Nephron progenitor cell (in vitro differentiated cells): ENCODE measurements around the gene SND1.

ENCODE experiments used
- DNase-seq: peaks from one replicate; pipeline ENCODE4 v3.0.0; 2021
- H3K27ac Mint-ChIP-seq: 2 replicates; pipeline ENCODE4 v1.8.0; 2021; ENCODE audit warnings: mild to moderate bottlenecking, moderate library complexity, mixed read lengths
- H3K27me3 Mint-ChIP-seq: 2 replicates; pipeline ENCODE4 v1.8.0; 2021; ENCODE audit warnings: mild to moderate bottlenecking, low read depth, mixed read lengths; ENCODE audit not compliant: poor library complexity
- H3K36me3 Mint-ChIP-seq: 2 replicates; pipeline ENCODE4 v1.8.0; 2021; ENCODE audit warnings: low read depth, mixed read lengths
- H3K4me1 Mint-ChIP-seq: 2 replicates; pipeline ENCODE4 v1.8.0; 2021; ENCODE audit warnings: mixed read lengths
- H3K4me3 Mint-ChIP-seq: 2 replicates; pipeline ENCODE4 v1.8.0; 2021; ENCODE audit warnings: mild to moderate bottlenecking, moderate library complexity, mixed read lengths
- H3K9me3 Mint-ChIP-seq: 2 replicates; pipeline ENCODE4 v1.8.0; 2021; ENCODE audit warnings: mild to moderate bottlenecking, moderate library complexity, mixed read lengths
- TF ChIP-seq, protein P1 (sequence below): fragments of 200-600 bp; sonication (generic); IDR thresholded peaks from 2 replicates; pipeline ENCODE4 v1.5.0; 2021; ENCODE audit warnings: antibody characterized with exemption

SND1 gene

DNA sequence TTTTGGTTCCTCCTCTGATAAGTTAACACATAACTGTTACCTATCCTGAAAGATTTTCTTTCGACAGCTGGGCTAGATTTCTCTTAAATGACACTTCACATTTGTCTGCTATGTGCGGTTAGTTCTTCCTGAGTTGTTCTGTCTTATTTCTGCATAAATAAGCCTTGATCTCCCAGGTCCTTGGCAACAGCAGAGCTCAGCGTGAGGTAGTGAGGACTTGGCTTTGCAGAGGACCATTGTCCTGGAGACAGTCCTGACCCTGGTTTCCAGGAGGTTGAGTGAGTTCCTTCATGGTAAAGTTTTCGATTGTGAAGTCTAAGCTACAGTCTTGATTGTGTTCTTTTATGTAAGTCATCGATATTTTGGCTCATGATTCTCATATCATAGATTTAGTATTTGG, 23.7 kb downstream of the SND1 start:
- TF ChIP-seq, protein P1, sequence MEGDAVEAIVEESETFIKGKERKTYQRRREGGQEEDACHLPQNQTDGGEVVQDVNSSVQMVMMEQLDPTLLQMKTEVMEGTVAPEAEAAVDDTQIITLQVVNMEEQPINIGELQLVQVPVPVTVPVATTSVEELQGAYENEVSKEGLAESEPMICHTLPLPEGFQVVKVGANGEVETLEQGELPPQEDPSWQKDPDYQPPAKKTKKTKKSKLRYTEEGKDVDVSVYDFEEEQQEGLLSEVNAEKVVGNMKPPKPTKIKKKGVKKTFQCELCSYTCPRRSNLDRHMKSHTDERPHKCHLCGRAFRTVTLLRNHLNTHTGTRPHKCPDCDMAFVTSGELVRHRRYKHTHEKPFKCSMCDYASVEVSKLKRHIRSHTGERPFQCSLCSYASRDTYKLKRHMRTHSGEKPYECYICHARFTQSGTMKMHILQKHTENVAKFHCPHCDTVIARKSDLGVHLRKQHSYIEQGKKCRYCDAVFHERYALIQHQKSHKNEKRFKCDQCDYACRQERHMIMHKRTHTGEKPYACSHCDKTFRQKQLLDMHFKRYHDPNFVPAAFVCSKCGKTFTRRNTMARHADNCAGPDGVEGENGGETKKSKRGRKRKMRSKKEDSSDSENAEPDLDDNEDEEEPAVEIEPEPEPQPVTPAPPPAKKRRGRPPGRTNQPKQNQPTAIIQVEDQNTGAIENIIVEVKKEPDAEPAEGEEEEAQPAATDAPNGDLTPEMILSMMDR: no peak
- H3K4me1 Mint-ChIP-seq: peaks cover 6% of the 10 kb centered on the region
- H3K36me3 Mint-ChIP-seq: peaks cover 76% of the 10 kb centered on the region
- H3K27me3 Mint-ChIP-seq: no peaks in the 10 kb centered on the region
- H3K4me3 Mint-ChIP-seq: no peak overlapping the region
- peaks cover 19% of the 10 kb centered on the region for H3K9me3 Mint-ChIP-seq
- H3K27ac Mint-ChIP-seq: peak overlapping the region; percentile 24
- no peak for DNase-seq

GRCh38 chr7:127677433-127678230, 25.6 kb downstream of the SND1 start:
- H3K27ac Mint-ChIP-seq: no peak overlapping the region
- peaks cover 29% of the 10 kb centered on the region for H3K9me3 Mint-ChIP-seq
- TF ChIP-seq, protein P1: no peak
- DNase-seq: no peak
- H3K4me1 Mint-ChIP-seq: peaks cover 12% of the 10 kb centered on the region
- peaks cover 74% of the 10 kb centered on the region for H3K36me3 Mint-ChIP-seq
- no peaks in the 10 kb centered on the region for H3K27me3 Mint-ChIP-seq
- H3K4me3 Mint-ChIP-seq: no peak overlapping the region

DNA sequence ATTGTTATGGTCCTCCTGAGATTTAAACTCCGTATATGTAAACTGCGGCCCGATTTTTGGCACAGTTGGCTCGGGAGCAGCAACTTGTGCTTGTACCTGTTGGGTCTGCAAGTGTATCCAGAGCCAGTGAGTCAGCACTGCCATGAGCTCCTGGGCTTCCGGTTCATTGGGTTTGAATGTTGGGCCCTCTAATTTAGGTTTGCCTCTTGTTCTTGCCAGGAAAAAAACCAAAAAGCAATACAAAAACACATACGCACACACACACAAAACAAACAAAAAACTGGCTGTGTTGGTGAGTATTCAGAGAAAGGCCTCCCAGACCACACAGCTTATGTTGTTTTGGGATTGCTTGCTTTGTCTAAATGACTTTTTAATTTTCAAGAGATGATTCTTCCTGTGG, 26.3 kb downstream of the SND1 start:
- Mint-ChIP-seq H3K27me3 (no peaks in the 10 kb centered on the region), H3K4me3 (no peak overlapping the region), H3K4me1 (peaks cover 17% of the 10 kb centered on the region), H3K27ac (no peak overlapping the region), H3K9me3 (peaks cover 29% of the 10 kb centered on the region), H3K36me3 (peaks cover 72% of the 10 kb centered on the region)
- DNase-seq: no peak
- TF ChIP-seq, protein P1: no peak

DNA sequence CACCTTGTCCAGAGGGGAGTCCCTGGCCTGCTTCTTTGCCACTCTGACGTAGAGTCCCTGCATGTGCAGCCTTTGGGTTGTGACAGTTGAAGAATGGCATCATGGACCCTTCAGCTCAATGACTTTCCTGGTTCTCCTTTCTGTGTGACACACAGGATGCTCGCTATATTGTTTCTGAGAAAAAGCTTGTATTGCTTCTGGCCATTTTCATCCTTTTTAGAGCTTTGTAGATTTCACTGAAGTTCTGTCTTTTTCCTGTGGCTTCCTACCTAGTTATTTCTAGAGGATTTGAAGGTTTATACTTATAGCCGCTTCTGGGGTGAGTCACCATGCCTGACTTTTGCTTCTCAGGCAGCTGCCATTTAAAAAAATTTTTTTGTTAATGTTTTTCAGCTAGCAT, 27.0 kb downstream of the SND1 start:
- H3K27me3 Mint-ChIP-seq: no peaks in the 10 kb centered on the region
- no peak overlapping the region for H3K27ac Mint-ChIP-seq
- no peak for DNase-seq
- peaks cover 29% of the 10 kb centered on the region for H3K9me3 Mint-ChIP-seq
- TF ChIP-seq, protein P1: no peak
- H3K4me3 Mint-ChIP-seq: no peak overlapping the region
- H3K4me1 Mint-ChIP-seq: peaks cover 20% of the 10 kb centered on the region
- peaks cover 72% of the 10 kb centered on the region for H3K36me3 Mint-ChIP-seq

DNA sequence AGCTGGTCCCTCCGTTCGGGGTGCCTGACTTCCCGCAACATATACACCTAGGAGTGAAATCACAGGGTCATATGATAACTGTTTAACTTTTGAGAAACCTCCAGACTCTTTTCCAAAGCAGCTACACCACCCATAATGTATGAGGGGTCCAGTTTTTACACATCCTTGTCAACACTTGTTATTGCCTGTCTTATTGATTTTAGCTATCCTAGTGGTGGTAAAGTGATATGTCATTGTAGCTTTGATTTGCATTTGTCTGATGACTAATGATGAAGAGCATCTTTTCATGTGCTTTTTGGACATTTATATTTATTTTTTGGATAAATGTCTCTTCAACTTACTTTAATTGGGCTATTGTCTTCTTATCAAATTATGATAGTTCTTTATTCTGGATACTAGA, 29.0 kb downstream of the SND1 start:
- Mint-ChIP-seq H3K9me3 (peaks cover 29% of the 10 kb centered on the region), H3K4me3 (no peak overlapping the region), H3K4me1 (peaks cover 34% of the 10 kb centered on the region), H3K27ac (no peak overlapping the region), H3K36me3 (peaks cover 68% of the 10 kb centered on the region), H3K27me3 (peaks cover 3% of the 10 kb centered on the region)
- TF ChIP-seq, protein P1: no peak
- no peak for DNase-seq

- Mint-ChIP-seq H3K4me1 (peaks cover 34% of the 10 kb centered on the region), H3K4me3 (no peak overlapping the region), H3K27ac (no peak overlapping the region), H3K36me3 (peaks cover 66% of the 10 kb centered on the region), H3K9me3 (peaks cover 29% of the 10 kb centered on the region), H3K27me3 (peaks cover 3% of the 10 kb centered on the region)
- TF ChIP-seq, protein P1: no peak
- DNase-seq: no peak
These were observed 30.1 kb downstream of the SND1 start for GRCh38 chr7:127682140-127682539.
